GM12801 (cell line): ENCODE measurements around the gene CCDC85C.

Experiments used
- TF ChIP-seq, protein P1 (sequence below): IDR thresholded peaks from one replicate; pipeline ENCODE4 v1.5.1; 2011; ENCODE audit warnings: control low read depth; ENCODE audit not compliant: insufficient read length; ENCODE audit errors: extremely low read depth

Gene CCDC85C

DNA sequence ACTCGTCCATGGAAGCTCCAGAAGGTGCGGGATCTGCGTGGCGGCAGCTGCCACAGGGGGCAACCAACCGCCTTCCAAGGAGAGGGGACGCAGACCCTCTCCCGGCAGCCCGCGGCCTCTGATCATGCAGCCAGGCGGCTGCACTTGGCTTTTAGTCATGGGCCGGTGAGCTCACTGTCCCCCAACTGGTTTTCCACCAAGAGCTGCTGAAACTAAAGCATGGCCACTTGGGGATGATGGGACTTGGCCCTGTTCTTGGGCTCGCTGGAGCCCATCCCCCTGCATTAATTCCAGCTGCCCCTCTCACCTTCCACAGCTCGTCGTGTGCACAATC is 39.1 kb downstream of the CCDC85C start:
- TF ChIP-seq, protein P1, sequence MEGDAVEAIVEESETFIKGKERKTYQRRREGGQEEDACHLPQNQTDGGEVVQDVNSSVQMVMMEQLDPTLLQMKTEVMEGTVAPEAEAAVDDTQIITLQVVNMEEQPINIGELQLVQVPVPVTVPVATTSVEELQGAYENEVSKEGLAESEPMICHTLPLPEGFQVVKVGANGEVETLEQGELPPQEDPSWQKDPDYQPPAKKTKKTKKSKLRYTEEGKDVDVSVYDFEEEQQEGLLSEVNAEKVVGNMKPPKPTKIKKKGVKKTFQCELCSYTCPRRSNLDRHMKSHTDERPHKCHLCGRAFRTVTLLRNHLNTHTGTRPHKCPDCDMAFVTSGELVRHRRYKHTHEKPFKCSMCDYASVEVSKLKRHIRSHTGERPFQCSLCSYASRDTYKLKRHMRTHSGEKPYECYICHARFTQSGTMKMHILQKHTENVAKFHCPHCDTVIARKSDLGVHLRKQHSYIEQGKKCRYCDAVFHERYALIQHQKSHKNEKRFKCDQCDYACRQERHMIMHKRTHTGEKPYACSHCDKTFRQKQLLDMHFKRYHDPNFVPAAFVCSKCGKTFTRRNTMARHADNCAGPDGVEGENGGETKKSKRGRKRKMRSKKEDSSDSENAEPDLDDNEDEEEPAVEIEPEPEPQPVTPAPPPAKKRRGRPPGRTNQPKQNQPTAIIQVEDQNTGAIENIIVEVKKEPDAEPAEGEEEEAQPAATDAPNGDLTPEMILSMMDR, result no peak

DNA sequence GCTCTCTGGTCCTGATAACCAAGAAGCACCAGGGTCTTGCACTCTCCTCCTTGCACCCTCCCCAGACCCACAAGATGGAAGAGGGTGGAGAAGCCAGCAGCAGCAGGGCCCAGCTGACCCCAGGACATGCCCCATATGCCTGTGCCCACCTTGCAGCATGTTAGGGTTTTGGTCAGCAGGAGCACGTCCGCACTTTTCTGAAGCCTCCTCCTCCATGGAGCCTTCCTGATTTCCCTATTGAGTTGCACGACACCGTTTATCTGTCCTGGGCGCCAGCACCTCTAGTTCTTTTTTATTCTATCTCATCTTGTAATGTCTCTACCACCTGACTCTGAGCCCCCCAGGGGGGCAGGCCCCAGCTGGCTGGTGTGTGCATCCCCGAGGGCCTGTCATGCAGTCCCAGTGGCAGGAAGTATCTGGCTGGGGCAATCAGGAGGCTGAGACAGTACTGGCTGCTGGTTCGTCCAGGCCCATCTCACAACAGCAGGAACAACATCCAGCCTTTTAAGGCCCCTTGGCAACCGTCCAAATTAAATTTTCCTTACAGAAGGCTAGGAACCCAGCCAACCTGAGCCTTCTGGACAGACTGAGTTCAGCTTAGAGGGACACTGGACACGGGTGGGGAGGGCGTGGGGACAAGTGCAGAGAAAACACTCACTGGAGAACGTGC is 39.6 kb downstream of the CCDC85C start:
- TF ChIP-seq, protein P1, result no peak

DNA sequence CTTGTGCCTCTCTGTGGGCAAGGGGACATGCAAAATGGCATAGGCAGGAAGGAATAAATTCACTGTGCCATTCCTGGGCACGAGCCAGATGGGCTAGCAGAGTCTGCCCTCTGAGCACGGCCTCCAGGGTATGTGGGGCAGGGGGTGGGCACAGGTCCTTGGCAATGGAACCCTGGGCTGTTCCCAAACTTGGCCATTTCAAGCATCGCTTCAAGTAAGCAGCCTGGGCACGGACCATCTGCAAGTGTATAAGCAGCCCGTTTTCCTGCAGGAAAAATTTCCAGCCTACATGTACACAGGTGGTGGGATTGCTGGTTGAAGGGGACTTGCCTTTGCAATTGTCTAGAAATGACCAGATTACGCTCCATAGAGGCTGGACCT is 40.3 kb downstream of the CCDC85C start:
- TF ChIP-seq, protein P1, result no peak

DNA sequence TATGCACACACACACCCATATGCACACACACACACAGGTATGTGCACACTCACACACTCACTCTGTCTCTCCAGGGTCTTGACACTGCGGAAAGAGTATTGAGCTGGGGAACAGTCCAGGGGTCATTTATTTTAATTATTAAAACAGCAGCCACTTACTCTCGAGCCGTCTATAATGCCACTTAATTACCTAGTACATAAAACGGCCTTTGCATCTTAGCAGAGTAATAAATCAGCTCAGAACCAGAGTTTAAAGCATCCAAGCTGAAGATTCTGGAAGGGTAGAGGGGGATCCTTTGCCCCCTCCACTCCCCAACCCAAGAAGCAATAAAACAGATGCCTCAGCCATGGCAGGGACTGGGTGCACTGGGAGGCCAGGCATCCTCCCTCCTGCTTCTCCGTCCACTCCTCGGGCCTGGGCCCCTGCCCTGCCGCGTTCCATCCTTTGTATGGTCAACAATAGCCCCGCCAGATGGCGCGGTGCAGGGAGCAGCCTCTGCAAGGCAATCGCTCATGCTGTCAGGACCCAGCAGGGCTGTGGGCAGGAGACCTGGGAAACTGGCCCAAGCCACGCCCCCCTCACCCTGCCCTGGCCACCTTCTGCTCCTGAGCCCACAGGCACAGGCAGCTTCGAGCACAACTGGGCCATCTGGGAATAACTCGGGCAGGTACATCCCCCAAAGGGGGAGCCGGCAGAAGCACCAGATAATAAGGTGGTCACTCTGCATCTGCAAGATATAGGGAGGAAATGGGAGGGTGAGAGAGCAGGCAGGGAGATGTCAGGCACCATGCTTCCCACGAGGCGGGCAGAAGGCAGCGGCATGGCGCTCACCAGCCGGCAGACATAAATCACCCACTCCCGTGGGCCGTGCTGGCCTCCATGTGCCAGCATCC is 40.9 kb downstream of the CCDC85C start:
- TF ChIP-seq, protein P1, result no peak

DNA sequence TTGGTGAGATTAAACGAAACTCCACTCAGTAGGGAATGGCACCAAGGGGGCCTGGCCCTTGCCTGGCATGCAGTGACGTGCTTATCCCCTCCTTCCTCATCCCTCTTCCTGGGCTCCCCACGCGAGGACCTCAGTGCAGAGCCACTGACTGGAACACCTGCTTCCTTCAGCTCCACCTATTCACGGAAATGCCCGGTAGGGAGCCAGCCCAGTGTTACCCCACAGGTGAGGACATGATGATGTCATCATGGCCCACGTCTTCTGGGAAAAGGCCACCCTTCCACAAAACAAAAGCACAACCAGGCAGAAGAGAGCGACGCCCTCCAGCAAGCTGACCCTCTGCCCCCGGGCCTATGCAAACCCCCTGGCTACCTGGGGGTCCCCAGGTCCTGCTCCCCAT is 42.1 kb downstream of the CCDC85C start:
- TF ChIP-seq, protein P1, result no peak

DNA sequence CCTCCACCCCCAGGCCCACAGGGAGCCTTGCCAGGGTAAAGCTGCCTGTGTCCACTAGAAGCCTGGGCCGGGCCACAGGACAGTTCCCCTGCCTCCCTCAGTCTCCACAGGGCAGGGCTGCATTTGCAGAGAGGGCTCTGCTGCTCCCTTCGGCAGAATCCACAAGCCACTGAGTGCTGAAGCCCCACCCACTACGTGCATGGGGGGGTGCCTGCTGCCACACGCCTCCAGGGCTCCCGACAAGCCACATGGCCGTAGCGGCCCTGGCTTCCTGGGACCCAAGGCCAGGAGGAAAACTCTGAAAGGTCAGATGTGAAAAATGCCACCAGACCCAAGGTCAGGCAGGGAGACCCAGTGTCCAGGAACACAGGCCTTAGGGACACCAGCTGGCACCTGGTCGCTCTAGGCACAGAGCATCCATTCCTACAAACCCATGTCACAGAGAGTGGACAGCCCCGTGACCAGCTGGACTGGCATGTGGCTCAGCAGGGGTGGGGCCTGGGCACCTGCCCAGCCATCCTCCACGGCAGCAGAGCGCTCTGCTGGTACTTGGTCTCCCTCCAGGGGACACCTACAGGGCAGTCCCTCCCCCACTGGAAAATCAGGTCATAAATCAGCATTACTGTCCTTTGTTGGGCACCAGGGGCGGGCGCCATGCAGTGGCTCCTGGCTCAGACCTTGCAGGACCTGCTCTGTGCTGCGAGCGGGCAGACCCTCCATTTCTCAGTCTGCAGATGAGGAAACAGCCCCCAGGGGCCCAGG is 42.9 kb downstream of the CCDC85C start:
- TF ChIP-seq, protein P1, result no peak

DNA sequence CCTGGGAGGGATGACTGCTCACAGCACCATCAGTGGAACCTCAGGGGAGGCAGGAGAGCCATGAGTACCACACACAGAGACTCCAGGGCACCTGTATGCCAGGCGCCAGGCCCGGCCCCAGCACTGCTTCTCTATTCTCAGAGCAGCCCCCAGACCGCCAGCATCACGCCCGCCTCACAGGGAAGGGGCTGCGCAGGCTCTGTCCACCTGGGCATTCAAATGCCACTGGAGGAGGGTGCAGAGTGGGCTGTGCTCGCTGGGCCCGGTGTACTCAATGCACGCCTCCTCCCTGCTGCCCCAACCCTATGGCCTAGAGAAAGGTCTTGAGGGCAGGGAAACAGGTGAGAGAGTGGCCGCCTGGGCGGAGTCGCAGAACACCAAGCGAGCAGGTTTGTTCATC is 43.6 kb downstream of the CCDC85C start:
- TF ChIP-seq, protein P1, result no peak
